Coronary artery (tissue), 2 donors: ENCODE measurements around the gene TEPSIN.
"Not testable (repeated sequence)": the region's sequence is repeated elsewhere in the genome, so short reads cannot be mapped to it uniquely, and the experiment has no call there.

Experiments
- DNase-seq: peaks from one replicate; pipeline ENCODE4 v3.0.0-alpha.2; 2017; ENCODE audit warnings: low spot score
- H3K27ac ChIP-seq, 2 donors: fragments of 200-600 bp; sonication (generic); one replicate each; pipeline ENCODE4 v1.5.1; 2016 to 2019
- H3K4me3 ChIP-seq: fragments of 200-600 bp; sonication (generic); 2 replicates; pipeline ENCODE4 v1.5.1; 2016; ENCODE audit warnings: mild to moderate bottlenecking, moderate library complexity
- CTCF ChIP-seq: fragments of 200-600 bp; sonication (generic); IDR thresholded peaks from one replicate; pipeline ENCODE4 v1.5.1; 2019; ENCODE audit warnings: antibody characterized with exemption

TEPSIN gene

DNA sequence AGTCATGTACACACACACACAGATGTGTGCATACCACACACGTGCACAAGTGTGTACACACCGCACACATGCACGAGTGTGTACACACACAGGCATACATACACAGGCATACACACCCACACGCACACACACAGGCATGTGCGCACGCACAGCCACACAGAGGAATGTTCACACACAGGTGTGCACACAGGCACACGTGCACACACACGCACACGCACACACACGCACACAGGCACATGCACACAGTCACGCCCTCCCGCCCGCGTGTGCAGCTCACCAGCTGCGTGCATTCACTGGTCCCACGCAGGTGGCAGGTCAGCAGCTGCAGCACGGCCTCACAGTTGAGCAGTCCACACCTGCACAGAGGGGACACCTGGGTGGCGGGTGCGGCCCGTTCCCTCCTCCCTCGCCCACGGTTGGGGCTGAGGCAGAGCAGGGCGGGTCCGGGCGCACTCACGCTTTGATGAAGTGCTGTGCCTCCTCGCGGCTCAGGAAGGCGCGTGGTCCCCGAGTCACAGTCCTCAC, 7.7 kb downstream of the TEPSIN start:
- no peak for DNase-seq
- H3K4me3 ChIP-seq: no peak overlapping the region
- H3K27ac ChIP-seq: no peak overlapping the region
- TF ChIP-seq CTCF: no peak

GRCh38 chr17:81230043-81230820, 8.6 kb downstream of the TEPSIN start:
- DNase-seq: no peak

GRCh38 chr17:81229666-81229920, 9.3 kb downstream of the TEPSIN start:
- no peak overlapping the region for H3K27ac ChIP-seq
- H3K4me3 ChIP-seq: no peak overlapping the region
- TF ChIP-seq CTCF: no peak
- no peak for DNase-seq

More at GRCh38 chr17:81230043-81230820, 8.6 kb downstream of the TEPSIN start:
- Histone ChIP-seq H3K4me3 (no peak overlapping the region), H3K27ac (no peak overlapping the region)
- TF ChIP-seq CTCF: no peak

GRCh38 chr17:81228834-81229665, 9.8 kb downstream of the TEPSIN start:
- DNase-seq: no peak
- Histone ChIP-seq H3K27ac (no peak overlapping the region), H3K4me3 (no peak overlapping the region)
- no peak for TF ChIP-seq CTCF

GRCh38 chr17:81228420-81228819, 10.4 kb downstream of the TEPSIN start:
- no peak for DNase-seq
- Histone ChIP-seq H3K4me3 (no peak overlapping the region), H3K27ac (no peak overlapping the region)
- no peak for TF ChIP-seq CTCF

- H3K4me3 ChIP-seq, H3K27ac ChIP-seq, DNase-seq: not testable (repeated sequence)
Observed at GRCh38 chr17:81227630-81228029, 11.2 kb downstream of the TEPSIN start.

GRCh38 chr17:81223762-81224130, 15.1 kb downstream of the TEPSIN start:
- peak overlapping the region; percentile 38 to 69 for H3K27ac ChIP-seq
- peak overlapping the region; percentile 93 for H3K4me3 ChIP-seq
- no peak for TF ChIP-seq CTCF
- DNase-seq: no peak
